Thoracic aorta (tissue), 2 donors: ENCODE data around the gene ZDHHC7. TPM values are rescaled to one million over a fixed set of nuclear protein-coding genes. Genes with fewer than 3 reads are reported as not detected.

Source experiments
- ATAC-seq: fragments of 150-250 bp; one replicate; pipeline ENCODE4 v1.8.0; 2017; ENCODE audit warnings: low read depth; ENCODE audit not compliant: insufficient number of reproducible peaks, low FRiP score
- DNase-seq: peaks from one replicate; pipeline ENCODE4 v3.0.0-alpha.2; 2020; ENCODE audit warnings: low spot score
- H3K27ac ChIP-seq, 2 donors: fragments of 200-600 bp; sonication (generic); 1 replicate in 1 of 2; 2 replicates in 1 of 2; pipeline ENCODE4 v1.5.1; 2016; ENCODE audit warnings: mild to moderate bottlenecking in 2 of 2, moderate library complexity in 2 of 2
- H3K27me3 ChIP-seq: fragments of 200-600 bp; sonication (generic); replicated peaks from 2 replicates; pipeline ENCODE4 v1.6.0; 2016; ENCODE audit warnings: mild to moderate bottlenecking; ENCODE audit not compliant: insufficient read depth
- H3K36me3 ChIP-seq: fragments of 200-600 bp; sonication (generic); one replicate; pipeline ENCODE4 v1.5.1; 2016
- H3K4me1 ChIP-seq, 2 donors: fragments of 200-600 bp; sonication (generic); 1 replicate in 1 of 2; 2 replicates in 1 of 2; pipeline versions ENCODE4 v1.5.1 to v1.6.0; 2016; ENCODE audit warnings: low read depth in 2 of 2, mild to moderate bottlenecking in 1 of 2; ENCODE audit not compliant: control insufficient read depth in 1 of 2
- H3K4me3 ChIP-seq: fragments of 200-600 bp; sonication (generic); 2 replicates; pipeline ENCODE4 v1.5.1; 2016; ENCODE audit warnings: mild to moderate bottlenecking
- H3K9me3 ChIP-seq: fragments of 200-600 bp; sonication (generic); 2 replicates; pipeline ENCODE4 v1.5.1; 2016
- CTCF ChIP-seq: fragments of 200-600 bp; sonication (generic); IDR thresholded peaks from one replicate; pipeline ENCODE4 v1.5.1; 2019; ENCODE audit warnings: antibody characterized with exemption
- total RNA-seq, 2 donors: library from RNA; depleted of rRNA; stranded (reverse); fragments of >200 nt; gene quantifications; one replicate each; pipeline versions ENCODE4 v1.1.0 to v1.2.3, GENCODE V29; 2016

The ZDHHC7 gene
- total RNA-seq, 2 donors from 2014 or later, result 63.7 to 80.8 TPM

DNA sequence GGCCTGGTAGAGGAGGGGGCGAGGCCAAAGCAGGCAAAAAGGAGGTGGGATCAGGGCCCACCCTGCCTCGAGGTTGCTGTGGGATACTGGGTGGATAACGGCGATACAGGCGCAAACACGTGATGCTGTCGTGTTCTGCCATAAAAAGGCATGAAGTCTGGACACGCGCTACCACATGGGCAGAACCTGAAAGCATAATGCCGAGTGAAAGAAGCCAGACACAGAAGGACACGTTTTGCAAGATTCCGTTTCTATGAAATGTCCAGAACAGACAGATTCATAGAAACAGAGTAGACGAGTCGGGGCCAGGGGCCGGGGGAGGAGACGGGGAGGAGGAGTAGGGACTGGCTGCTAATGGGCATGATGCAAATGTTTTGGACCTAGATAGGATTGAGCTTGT is 43.5 kb downstream of the ZDHHC7 start:
- Histone ChIP-seq H3K4me1 (peaks cover 2 to 18% of the 10 kb centered on the region in 2 donors), H3K27me3 (no peaks in the 10 kb centered on the region), H3K4me3 (no peak overlapping the region), H3K27ac (no peak overlapping the region), H3K36me3 (no peaks in the 10 kb centered on the region), H3K9me3 (no peaks in the 10 kb centered on the region)
- no peak for TF ChIP-seq CTCF
- no peak for ATAC-seq
- DNase-seq, result no peak

DNA sequence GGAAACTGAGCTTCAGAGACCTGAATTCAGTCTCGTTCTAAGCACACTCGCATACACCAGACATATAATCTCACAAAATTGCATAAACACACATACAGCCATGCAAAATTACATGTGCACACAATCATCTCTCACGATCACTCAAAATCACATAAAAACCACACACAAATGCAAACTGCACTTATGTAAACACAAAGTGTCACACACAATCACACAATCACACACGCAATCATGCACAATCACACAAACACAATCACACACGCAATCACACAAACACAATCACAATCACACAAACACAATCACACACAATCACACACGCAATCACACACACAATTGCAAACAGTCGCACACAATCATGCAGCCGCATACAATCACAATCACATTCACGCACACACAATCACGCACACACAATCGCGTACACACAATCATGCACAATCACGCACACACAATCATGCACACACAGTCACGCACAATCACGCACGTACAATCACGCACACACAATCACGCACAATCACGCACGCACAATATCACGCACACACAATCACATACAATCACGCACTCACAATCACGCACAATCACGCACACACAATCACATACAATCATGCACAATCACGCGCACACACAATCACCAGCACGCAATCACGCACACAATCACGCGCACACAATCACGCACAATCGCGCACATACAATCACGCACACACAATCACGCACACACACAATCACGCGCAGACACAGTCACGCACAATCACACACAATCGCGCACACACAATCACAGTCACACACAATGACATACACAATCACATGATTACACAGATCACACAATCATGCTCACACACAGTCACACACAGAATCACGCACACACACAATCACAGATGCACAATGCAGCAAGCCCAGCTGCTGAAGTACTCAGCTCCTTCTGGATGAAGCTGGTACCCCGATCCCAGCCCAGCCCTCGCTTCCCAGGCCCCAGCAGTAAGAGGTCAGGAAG is 45.6 kb downstream of the ZDHHC7 start:
- H3K27ac ChIP-seq, result no peak overlapping the region
- DNase-seq (no peak), ATAC-seq (no peak)
- no peak overlapping the region for H3K4me3 ChIP-seq
- no peaks in the 10 kb centered on the region for H3K27me3 ChIP-seq
- no peak for TF ChIP-seq CTCF
- no peaks in the 10 kb centered on the region for H3K9me3 ChIP-seq
- peaks cover 0 to 6% of the 10 kb centered on the region in 2 donors for H3K4me1 ChIP-seq
- no peaks in the 10 kb centered on the region for H3K36me3 ChIP-seq

DNA sequence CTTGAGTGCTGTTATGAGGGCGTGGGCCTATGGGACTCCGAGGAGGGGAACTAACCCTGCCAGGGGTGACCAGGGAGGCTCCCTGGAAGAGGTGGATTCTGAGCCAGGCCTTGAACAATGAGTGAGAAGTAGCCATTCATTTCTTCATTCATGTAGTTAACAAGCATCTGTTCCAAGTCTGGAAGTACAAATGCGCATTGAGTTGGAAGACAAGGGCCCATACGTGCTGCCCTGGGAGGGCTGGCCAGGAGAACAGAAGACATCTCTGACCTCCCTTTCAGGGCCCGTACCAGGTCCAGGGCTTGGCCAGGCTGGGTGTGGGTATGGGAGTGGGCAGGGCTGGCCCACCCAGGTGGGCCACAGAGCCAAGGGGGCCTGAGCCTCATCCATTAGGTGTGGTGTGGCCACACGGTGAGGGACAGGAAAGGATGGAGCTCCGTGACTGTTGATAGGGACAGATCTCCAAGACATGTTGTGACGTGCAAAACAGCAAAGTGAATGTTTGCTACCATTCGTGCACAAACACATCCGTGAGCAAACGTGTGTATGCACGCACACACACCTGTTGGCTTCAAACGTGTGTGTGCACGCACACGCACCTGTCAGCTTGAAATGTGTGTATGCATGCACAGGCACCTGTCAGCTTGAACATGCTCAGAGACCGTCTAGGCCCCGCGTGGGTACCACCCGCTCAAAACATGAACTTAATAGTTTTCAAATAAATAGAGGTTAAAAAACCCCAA is 46.8 kb downstream of the ZDHHC7 start:
- Histone ChIP-seq H3K9me3 (no peaks in the 10 kb centered on the region), H3K27me3 (no peaks in the 10 kb centered on the region), H3K36me3 (no peaks in the 10 kb centered on the region), H3K4me1 (no peaks in the 10 kb centered on the region), H3K4me3 (no peak overlapping the region), H3K27ac (no peak overlapping the region)
- DNase-seq, result no peak
- TF ChIP-seq CTCF, result no peak
- no peak for ATAC-seq

DNA sequence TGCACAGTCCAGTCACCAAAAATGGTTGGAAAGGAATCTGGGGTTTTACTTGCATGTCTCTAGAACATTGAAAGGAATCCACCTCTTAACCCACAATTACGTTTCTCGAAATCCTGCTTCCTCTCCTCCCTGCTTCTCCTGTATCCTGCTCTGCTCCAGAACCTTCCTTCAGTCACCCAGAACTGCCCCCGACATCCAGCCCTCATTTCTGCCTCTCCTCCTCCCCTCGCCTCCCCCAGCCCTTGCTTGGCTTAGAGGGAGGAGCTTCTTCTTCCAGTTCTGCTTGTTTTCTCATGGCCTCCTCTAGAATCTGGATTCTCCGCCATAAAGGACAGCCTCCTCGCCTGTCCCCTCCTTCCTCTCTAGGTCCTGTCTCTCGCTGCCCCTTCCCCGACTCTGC is 48.3 kb downstream of the ZDHHC7 start:
- DNase-seq, result no peak
- no peak for ATAC-seq
- no peaks in the 10 kb centered on the region for H3K9me3 ChIP-seq
- H3K4me1 ChIP-seq, result no peaks in the 10 kb centered on the region
- TF ChIP-seq CTCF, result no peak
- no peaks in the 10 kb centered on the region for H3K36me3 ChIP-seq
- no peaks in the 10 kb centered on the region for H3K27me3 ChIP-seq
- H3K27ac ChIP-seq, result no peak overlapping the region
- no peak overlapping the region for H3K4me3 ChIP-seq

DNA sequence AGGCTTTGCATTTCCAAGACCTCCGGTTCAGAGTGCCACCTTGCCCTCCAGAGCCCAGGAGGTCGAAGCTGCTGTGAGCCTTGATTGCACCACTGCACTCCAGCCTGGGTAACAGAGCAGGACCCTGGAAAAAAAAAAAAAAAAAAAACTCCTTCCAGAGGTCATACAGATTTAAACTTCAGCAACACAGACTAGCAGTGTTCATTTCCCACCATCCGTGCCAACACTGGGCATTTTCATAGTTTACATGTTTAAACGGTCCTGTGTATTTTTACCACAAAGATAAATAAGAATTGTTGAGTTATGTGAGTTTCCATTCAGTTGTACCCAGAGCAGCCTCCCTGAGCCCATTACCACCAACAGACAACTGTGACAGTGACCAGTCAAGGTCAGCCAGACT is 50.4 kb downstream of the ZDHHC7 start:
- ATAC-seq (no peak), DNase-seq (no peak)
- no peak for TF ChIP-seq CTCF
- H3K4me1 ChIP-seq, result no peaks in the 10 kb centered on the region
- H3K27ac ChIP-seq, result no peak overlapping the region
- H3K36me3 ChIP-seq, result no peaks in the 10 kb centered on the region
- H3K4me3 ChIP-seq, result no peak overlapping the region
- H3K9me3 ChIP-seq, result no peaks in the 10 kb centered on the region
- H3K27me3 ChIP-seq, result no peaks in the 10 kb centered on the region
